BE2C (cell line): Measurements from ENCODE around the gene PNISR.

Experiments
- DNase-seq: peaks from one replicate; pipeline ENCODE4 v3.0.0-alpha.2; 2020
- H3K27me3 ChIP-seq: fragments of 250-450 bp; sonication (Bioruptor Pico); 2 replicates; pipeline ENCODE4 v1.5.1; 2020; ENCODE audit warnings: mild to moderate bottlenecking
- H3K36me3 ChIP-seq: fragments of 250-450 bp; sonication (Bioruptor Pico); 2 replicates; pipeline ENCODE4 v1.5.1; 2020; ENCODE audit warnings: mild to moderate bottlenecking
- H3K4me1 ChIP-seq: fragments of 250-450 bp; sonication (Bioruptor Pico); 2 replicates; pipeline ENCODE4 v1.5.1; 2020
- H3K4me3 ChIP-seq: 2 replicates; pipeline ENCODE4 v1.5.1; 2011; ENCODE audit warnings: low read depth, low read length
- H3K9me3 ChIP-seq: fragments of 250-450 bp; sonication (Bioruptor Pico); 2 replicates; pipeline ENCODE4 v1.5.1; 2020
- CTCF ChIP-seq: IDR thresholded peaks from 2 replicates; pipeline ENCODE4 v1.5.1; 2012; ENCODE audit warnings: mild to moderate bottlenecking, low read depth, low read length

Gene PNISR

GRCh38 chr6:99350573-99350972 is 74.5 kb downstream of the PNISR start:
- H3K27me3 ChIP-seq, result no peaks in the 10 kb centered on the region
- DNase-seq, result no peak
- no peaks in the 10 kb centered on the region for H3K36me3 ChIP-seq
- H3K4me3 ChIP-seq, result no peak overlapping the region; the same call in 1 of the 2 replicates
- H3K9me3 ChIP-seq, result no peaks in the 10 kb centered on the region
- no peak for TF ChIP-seq CTCF
- H3K4me1 ChIP-seq, result peaks cover 4% of the 10 kb centered on the region; the same call in 1 of the 2 replicates

GRCh38 chr6:99349171-99350141 is 75.7 kb downstream of the PNISR start, which contains the start of gene FAXC:
TSS of gene FAXC (minus strand) at chr6:99349674. CDS start at chr6:99349372, 302 bp downstream.
- TF ChIP-seq CTCF, result peak; percentile 28; the same call in 1 of the 2 replicates
- Histone ChIP-seq H3K9me3 (no peaks in the 10 kb centered on the region), H3K4me3 (peak within 1 kb of the TSS; percentile 84), H3K27me3 (no peaks in the 10 kb centered on the region), H3K36me3 (no peaks in the 10 kb centered on the region), H3K4me1 (peaks cover 4% of the 10 kb centered on the region; the same call in 1 of the 2 replicates)
- DNase-seq, result peak; percentile 72

- no peaks in the 10 kb centered on the region for H3K36me3 ChIP-seq
- H3K4me1 ChIP-seq, result peaks cover 4% of the 10 kb centered on the region; the same call in 1 of the 2 replicates
- TF ChIP-seq CTCF, result no peak
- H3K27me3 ChIP-seq, result no peaks in the 10 kb centered on the region
- H3K9me3 ChIP-seq, result no peaks in the 10 kb centered on the region
- DNase-seq, result no peak
- H3K4me3 ChIP-seq, result peak overlapping the region; percentile 84
Measured at GRCh38 chr6:99348288-99349170, 76.6 kb downstream of the PNISR start.
